ENCODE data around the gene MOCOS.

DNA sequence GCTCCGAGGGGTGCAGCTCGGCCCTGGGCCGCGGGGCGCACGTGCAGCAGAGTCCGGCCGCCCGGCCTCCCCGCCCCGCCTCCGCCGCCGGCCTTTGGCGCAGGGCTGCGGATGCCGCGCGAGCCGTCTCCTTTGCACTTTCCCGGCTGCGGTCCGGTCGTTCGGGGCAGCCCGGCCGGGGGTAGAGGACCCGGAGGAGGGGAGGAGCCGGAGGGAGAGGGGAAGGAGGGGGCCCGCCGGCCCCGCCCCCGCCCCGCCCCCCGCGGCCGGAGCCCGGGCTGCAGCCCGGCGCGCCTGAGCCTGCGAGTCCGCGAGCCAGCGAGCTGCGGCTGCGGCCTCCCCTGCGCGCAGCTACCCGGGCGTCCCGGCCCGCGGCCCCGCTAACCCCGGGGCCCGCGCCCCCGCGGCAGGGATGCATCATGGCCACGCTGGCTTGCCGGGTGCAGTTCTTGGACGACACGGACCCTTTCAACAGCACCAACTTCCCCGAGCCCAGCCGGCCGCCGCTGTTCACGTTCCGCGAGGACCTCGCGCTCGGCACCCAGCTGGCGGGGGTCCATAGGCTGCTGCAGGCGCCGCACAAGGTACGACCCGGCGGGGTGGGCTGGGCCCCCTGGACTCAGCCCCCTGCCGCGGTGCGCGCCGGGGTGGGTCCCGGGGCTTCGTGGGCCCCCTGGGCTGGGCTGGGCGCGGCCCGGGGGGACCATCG is 110.3 kb downstream of the MOCOS start, which contains the start of gene FHOD3:
- no peak for TF ChIP-seq REST (IDR thresholded peaks at IDR 0.05; ENCODE audit: low read depth)
- no peak for TF ChIP-seq EGR1 (IDR thresholded peaks at IDR 0.05)
- TF ChIP-seq NFIC (IDR thresholded peaks at IDR 0.05) = no peak
- TF ChIP-seq FOXM1 (IDR thresholded peaks at IDR 0.05; ENCODE audit: borderline replicate concordance, low read depth) = no peak
- no peak for TF ChIP-seq EP300 (IDR thresholded peaks at IDR 0.05; ENCODE audit: borderline replicate concordance)
- no peak for TF ChIP-seq YY1 (IDR thresholded peaks at IDR 0.05; ENCODE audit: low read depth)
- no peak for TF ChIP-seq RAD21 (IDR thresholded peaks at IDR 0.05; ENCODE audit: low read depth)
- no peak for TF ChIP-seq TEAD4 (IDR thresholded peaks at IDR 0.05)
- no peak for TF ChIP-seq CEBPB (IDR thresholded peaks at IDR 0.05)
- no peak for TF ChIP-seq USF1 (IDR thresholded peaks at IDR 0.05)
- TF ChIP-seq TAF1 (IDR thresholded peaks at IDR 0.05; ENCODE audit: low read depth) = no peak
- TF ChIP-seq TCF12 (IDR thresholded peaks at IDR 0.05; ENCODE audit: low read depth) = no peak
- TF ChIP-seq MAX (IDR thresholded peaks at IDR 0.05) = no peak
- TF ChIP-seq CREB1 (IDR thresholded peaks at IDR 0.05; ENCODE audit: low read depth) = no peak
